Measurements from ENCODE around the gene CCDC127. TPM values are rescaled to one million over a fixed set of nuclear protein-coding genes. Genes with fewer than 3 reads are reported as not detected.
"Not testable (repeated sequence)": the region's sequence is repeated elsewhere in the genome, so short reads cannot be mapped to it uniquely, and the experiment has no call there.

Gene CCDC127
- total RNA-seq, 1 donor from 2014 or later = 4.8 TPM

DNA sequence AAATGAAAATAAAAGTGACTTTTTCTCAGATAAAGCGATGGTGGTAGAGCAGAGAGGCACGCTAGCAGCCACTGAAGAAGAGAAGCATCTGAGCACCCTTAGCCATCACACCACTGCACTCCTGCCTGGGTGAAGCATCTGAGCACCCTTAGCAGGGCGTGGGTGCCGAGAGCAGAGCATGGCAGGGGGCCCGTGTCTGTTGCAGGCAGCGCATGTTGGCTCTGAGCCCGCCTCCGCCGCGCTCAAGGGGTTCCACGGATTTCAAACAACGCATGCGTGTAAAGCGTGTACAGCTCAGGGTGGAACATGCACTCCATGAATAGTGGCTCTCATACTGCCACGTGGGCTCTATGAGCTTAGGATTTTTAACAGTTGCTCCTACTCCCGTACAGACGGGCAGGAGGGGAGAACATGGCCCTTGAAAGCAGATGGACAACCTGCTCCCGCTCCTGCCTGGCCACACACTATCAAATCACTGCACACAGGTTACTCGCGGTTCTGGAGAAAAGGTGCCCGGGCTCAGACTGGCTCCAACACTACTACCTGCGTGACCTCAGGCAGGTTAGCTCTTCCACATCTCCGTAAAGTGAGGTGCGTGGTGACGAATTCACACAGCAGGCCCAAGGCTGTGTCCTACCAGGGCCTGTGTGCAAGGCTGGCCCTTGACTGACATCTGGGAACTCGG is 14.6 kb downstream of the CCDC127 start:
- no peak for DNase-seq

DNA sequence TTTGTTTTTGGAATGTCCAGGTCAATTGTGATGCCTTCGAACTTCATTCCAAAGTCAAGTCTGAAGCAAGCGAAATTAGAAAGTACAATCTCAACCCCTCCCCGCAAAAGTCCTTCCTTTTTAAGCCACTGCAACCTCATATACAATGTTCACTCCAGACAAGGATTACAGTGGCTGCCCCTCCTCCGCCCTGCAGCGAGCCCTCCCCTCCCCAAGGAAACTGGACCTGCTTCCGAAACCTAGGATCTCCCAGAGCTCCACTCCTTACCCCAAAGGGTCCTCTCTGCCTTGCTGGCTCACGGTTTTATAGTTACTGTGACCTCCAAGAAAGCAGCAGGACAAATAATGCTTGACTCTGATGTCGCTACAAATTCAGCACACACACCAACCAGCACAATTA is 16.3 kb downstream of the CCDC127 start:
- no peak for DNase-seq

DNA sequence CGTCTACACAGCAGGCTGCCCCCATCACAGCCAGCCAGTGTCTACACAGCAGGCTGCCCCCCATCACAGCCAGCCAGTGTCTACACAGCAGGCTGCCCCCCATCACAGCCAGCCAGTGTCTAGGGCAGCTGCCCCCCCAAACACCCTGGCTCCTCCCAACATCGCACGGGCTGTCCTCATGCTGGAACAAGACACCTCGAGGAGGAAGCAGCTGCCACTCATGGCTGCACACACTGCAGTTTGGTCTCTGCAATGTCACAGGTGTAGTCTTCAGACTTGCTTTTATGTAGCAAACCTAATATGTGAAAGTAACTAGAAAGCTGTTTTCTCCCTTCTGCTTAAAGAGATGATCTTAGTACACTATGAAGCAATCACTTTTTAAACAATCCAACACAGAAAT is 17.0 kb downstream of the CCDC127 start:
- no peak for DNase-seq

DNA sequence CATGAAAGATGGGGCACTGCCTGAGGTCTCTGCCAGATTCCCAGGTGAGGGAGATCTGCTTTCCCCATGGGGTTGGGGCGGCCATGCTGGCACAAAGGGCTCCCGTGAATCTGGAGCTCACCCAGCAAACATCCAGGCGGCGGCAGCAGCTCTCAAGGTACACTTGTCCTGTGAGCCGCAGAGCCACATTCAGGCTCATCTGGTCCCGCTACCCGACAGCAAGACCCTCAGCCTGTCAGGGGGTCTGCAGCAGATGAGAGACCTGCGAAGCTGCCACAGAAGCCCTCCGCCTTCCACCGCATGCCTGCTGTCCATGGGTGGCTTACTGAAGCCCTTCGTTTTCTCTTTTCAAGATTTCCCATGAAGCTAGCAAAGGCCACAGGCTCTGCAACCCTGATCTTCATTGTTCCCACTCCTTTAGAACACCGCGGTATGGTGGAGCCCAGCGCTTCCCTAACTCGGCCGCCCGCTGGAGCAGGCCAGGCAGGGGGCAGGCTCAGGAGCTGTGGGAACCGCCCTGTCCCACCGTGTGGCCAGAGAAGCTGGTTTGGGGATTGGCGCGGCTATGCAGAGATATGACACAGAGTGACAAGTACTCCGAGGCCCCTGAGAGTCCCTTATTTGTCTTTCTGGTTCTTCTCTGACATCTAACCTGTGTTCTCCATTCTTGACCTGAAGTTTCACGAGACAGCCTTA is 17.9 kb downstream of the CCDC127 start:
- DNase-seq = no peak

DNA sequence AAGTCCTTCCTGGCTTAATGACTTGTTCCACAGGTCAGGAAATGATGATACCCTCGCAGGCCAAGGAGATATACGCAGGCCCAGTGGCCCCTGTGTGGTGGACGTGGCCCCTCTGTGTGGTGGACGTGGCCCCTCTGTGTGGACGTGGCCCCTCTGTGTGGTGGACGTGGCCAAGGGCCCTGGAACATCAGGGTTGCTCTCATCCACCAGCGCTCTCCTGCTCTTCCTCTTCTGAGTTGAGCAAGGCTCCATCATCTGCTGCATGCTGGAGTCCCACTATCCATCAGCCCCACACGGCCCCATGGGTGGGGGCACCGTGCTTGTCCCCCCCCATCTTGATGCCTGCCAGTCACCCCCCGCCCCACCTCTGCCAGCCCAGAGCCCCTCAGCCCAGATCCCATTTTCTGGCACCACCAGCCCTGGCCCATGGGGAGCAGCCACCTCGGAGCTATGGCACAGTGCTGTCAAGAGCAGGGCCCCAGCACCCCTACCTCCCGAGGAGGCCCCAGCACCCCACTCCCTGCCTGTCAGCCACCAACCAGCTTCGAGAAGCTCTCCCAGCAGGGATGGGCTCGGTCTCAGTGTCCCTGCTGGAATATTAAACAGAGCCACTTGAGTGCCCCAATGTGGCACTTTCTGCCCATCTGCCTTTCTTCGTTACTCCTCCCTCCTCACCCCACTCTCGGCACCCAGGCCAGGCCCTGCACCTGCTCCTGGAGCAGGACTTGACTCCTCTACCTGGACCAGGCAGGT is 18.6 kb downstream of the CCDC127 start:
- no peak for DNase-seq

DNA sequence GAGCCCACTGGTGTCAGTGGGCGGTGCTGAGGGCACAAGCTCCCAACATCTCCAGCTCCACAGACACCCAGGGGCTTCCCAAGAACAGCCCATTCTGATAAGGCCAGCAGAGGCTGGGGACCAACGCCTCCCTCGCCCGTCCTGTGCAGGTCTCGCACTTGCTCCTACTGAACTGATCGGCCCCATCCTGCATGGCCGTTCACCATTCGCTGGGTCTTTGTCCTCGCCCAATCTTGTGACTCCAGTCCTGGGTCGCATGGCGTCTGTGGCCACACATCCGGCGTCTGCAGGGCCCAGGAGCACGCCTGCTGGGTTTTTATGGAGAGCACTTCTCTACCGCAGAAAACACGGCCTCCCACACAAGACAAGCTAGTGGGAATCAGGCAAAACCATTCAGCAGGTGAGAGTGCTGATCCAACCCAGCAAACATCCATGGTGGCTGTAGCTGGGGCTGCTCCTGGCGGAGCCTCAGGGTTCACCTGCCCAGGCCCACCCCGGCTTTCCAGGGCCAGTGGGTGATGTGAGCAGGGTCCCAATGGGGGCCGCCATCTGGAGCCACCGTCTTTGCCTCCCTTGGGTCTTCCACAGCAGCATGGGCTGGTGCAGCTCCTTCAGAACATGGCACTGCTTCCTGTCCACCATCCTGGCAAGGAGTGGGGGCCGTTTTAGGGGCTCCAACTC is 19.3 kb downstream of the CCDC127 start:
- no peak for DNase-seq

DNA sequence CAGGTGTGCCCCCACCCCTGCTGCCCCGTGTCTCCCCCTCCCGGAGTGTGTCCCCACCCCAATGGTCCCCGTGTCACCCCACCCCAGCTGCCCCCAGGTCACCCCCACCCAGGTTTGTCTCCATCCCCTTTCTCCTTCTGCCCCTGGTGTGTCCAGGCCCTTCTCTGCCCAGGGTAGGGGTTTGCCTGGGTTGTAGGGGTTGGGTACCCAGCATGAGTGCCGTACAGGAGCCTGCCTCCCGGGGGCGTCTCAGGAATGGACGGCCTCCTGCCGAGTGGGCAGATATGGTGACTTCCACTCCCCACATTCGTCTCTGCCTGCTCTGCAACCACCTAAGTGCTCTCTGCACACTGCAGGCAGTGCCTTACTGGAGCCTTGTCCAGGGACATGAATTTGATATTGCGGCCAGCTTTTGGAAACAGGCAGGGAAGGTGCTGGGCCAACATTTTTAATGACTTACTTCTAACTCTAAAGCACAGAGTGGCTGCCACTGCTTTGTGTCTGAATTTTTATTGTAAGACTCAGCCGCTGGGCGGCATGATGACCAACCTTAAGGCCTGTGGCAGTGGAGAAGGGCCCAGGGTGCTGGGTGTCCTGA is 20.0 kb downstream of the CCDC127 start:
- DNase-seq = no peak

DNA sequence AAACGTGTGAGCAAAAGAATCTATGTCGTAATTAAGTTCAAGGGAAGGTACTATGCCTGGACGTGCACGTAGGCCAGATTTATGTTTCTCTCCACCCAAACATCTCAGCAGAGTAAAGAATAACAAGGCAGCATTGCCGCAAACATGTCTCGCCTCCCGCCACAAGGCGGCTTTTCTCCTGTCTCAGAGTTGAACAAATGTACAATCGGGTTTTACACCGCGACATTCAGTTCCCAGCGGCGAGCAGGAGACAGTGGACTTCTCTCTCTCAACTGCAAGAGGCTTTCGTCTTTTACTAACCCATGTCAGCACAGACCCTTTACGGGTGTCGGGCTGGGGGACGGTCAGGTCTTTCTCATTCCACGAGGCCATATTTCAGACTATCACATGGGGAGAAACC is 20.9 kb downstream of the CCDC127 start:
- DNase-seq = not testable (repeated sequence)

DNA sequence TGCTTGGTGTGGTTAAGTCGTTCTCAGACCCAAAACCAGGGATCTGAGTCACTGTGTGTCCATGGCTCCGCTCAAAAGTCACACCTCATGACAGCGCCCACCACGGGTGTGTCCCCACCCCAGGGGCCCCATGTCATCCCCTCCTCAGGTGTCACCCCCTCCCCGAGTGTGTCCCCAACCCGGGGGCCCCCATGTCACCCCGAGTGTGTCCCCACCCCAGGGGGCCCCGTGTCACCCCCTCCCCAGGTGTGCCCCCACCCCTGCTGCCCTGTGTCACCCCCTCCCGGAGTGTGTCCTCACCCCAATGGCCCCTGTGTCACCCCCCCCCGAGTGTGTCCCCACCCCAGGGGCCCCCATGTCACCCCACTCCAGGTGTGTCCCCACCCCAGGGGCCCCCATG is 21.6 kb downstream of the CCDC127 start:
- no peak for DNase-seq

DNA sequence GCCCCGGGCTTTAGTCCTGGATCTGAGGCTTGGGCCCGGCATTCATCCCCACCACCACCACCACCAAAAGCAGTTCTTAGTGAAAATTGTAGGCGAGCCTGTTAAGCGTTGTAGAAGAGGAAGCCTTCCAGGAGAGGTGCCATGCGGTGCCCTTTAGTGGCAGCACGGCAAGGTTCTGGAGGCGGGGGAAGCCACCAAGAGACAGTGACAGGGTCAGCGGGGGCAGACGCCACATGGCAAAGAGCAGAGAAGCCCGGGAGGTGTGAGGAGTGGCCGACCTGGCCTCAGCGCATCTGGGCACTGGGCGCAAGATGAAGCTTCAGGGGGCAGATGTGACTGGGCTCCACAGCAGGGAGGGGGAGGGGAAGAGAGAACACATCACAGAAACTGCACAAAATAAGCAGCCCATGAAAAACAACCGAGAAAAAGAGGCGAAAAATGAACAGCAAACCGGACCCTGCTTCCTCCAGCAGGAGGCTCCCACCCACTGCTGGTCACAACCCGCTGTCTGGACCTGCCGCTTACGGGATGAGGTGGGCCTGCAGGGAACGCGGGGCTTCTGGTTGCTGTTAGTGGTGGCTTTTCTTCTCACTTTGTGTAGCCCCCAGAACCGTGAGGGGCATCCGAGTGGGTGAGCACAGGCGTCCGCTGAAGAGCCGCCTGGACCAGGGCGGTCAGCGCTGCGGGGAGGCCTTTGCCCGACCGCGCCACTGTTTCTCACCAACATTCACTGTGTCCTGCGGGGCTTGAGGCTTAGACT is 22.4 kb downstream of the CCDC127 start:
- DNase-seq = no peak

DNA sequence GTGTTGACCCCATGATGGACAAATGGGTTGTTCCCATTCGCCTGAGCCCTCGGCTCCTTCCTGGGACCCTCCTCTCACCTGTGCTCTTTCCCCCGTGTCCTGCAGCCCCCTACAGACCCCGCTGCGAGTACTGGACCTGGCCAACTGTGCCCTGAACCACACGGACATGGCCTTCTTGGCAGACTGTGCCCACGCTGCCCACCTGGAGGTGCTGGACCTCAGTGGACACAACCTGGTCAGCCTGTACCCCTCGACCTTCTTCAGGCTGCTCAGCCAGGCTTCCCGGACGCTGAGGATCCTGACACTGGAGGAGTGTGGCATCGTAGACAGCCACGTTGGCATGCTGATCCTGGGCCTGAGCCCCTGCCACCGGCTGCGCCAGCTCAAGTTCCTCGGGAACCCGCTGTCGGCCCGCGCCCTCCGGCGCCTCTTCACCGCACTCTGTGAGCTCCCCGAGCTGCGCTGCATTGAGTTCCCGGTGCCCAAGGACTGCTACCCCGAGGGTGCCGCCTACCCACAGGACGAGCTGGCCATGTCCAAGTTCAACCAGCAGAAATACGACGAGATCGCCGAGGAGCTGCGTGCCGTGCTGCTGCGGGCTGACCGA is 23.2 kb downstream of the CCDC127 start:
- no peak for DNase-seq

DNA sequence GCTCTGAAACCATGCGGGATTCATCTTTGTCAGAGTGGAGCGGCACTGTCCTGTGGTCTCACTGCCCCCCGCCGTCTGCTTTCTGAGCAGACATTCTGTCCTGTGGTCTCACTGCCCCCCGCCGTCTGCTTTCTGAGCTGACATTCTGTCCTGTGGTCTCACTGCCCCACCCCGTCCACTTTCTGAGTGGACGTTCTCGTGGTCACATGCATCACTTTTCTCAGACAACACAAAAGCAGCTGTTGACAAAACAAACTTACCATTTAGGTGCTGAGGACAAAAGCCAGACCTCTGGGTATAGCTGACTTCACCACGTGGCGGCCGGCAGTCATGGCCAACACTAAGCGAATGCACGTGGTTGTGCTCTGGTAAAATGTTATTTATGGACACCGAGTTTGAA is 23.9 kb downstream of the CCDC127 start:
- DNase-seq = no peak

DNA sequence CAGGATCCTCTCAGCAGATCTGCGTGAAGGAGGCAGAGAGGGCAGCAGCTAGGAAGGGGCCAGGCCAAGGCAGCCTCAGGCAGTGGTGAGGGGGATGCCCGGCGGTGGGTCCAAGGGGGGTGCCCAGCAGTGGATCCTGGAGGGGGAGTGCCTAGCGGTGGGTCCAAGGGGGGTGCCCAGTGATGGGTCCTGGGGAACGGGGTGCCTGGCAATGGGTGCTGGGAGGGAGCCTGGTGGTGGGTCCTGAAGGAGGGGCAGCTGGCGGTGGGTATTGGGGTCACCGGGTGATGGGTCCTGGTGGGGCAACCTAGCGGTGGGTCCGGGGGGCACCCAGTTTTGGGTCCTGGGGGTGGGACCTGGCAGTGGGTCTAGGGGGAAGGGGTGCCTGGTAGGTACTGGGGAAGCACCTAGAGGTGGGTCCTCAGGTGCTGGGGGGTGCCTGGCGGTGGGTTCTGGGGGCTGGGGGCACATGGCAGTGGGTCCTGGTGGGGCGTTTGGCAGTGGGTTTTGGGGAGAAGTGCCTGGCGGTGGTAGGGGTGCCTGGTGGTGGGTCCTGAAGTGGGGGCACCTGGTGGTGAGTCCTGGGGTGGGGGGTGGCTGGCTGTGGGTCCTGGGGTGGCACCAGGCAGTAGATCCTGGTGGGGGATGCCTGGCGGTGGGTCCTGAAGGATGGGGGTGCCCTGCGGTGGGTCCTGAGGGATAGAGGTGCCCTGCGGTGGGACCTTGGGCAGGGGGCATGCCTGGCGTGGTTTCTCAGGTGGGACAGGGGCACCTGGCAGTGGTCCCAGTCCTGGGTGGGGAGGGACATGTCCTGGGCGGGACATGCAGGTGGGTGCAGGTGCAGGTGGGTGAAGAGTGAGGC is 24.8 kb downstream of the CCDC127 start:
- DNase-seq = no peak

DNA sequence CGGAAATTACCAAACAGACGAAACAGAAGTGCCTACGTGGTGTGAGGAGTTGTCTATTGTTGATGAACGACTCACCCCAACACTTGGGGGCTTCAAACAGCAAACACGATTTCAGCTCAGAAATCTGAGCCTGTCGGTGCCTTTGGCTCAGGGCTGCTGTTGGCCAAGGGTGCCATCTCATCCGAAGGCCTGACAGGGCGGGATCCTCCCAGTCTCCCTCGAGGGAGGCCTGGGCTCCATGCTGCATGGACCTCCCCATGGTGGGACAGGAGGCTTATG is 25.3 kb downstream of the CCDC127 start:
- DNase-seq = no peak

DNA sequence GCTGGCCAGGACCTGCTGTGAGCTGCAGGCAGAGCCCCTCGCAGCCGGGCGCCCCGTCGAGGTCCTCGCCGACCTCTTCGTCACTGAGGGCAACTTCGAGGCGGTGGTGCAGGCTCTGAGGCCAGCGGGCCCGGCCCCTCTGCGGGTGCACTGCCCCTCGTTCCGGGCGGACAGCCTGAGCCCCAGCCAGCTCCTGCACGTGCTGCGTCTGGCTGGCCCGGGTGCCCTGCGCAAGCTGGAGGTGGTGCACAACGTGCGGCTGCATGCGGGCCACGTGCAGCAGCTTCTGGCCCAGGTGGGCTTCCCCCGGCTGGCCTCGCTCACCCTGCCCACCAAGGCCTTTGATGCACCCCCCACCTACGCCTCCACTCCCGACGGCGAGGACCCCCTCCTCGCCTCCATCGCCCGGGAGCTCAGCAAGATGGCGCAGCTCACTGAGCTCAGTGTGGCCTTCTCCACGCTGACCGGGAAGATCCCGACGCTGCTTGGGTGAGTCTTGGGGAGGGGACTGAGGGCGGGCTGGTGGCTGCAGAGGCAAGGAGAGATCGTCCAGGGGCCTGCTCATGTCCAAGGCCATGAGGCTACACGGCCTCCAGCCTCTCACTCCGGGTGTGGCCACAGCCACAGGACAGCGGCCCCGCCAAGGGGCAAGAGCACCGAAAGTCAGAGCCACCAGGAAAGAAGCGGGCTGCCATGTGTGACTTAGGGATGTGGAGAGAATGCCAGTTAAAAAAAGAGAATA is 25.8 kb downstream of the CCDC127 start:
- no peak for DNase-seq

DNA sequence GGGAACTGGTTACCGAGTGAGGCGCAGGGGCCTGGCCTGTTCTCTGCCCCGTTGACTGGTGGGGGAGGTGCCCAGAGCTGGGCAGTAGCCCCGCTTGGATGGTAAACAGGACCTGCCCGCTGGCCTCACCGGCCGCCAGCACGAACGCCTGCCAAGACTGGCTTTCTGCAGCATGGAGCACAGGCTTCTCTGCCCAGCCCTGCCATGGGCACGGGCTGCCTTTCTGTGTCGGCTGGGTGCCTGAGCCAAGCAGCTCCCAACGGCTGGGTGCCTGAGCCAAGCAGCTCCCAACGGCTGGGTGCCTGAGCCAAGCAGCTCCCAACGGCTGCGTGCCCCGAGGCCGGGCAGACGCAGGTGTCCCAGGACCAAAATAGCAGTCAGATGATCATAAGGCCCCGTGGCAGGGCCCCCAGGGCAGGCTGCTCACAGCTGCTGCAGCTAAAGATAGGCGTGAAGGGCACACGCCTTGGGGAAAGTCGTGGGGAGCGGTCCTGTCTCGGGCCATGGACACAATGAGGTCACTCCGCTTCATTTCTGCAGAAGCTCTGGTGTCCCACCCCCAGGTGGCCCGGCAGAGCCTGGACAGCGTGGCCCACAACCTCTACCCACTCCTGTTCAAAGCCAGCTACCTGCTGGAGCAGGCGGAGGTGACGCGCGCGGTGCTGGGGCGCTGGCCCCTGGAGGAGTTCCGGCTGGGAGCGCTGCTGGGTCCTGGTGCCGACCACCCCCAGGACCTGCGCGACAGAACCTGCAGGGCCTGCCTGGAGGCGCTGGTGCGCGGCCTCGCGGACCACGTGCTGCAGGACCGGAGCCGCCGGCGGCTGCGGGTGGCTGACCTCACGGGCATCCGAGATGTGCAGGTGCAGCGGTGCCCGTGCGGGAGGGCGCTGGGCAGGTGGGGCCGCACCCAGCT is 26.7 kb downstream of the CCDC127 start, which contains the start of gene LRRC14B:
LRRC14B (plus strand) TSS at position 460 of the 913 bp plus-strand sequence; CDS start at position 504, 44 bp downstream.
- DNase-seq = no peak

DNA sequence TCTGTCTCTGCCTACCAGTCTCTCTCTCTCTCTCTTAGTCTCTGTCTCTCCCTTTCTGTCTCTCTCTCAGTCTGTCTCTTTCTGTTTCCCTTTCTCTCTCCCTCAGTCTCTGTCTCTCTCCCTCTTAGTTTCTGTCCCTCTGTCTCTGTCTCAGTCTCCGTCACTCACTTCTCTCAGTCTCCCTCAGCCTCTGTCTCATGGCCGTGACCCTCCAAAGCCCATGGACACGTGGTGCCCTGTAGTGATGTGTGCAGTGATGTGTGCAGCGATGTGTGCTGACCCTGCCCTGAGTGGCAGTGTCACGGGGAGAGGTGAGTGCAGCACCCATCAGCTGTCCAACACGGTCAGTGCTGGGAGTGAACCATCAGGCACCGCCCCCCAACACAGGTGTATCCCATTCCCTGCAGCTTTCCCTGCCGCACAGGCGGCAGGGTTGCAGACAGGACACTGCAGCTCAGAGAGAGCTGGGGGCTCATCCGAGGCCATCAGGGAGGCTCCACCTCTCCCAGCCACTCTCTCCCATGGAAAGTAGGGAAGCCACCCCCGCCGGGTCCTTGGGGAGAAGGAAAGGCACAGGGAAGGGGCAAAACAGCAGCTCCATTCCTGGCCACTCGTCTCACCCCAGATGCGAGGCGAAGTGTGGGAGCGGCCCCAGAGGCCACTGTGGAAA is 27.5 kb downstream of the CCDC127 start:
- no peak for DNase-seq

DNA sequence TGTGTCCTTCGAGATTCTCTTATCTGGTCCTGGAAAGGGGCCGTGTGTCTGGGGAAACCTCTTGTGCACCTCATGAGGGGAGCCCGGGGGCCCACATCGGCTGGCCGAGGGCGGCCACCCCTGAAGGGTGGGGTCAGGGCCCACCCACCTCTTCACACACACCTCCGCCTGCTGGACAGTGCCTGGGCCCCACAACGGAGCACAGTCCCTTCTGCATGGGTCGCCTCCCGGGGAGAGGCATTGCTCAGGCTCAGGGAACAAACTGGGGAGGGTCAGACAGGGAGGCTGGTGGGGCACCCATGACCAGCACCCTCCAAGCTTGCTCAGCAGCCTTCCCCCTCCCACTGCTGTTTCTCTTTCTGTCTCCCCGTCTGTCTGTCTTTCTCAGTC is 28.0 kb downstream of the CCDC127 start:
- DNase-seq = no peak

All from skin of body (tissue), 2 donors.